ENCODE data around the gene SH2D3A. TPM values are rescaled to one million over a fixed set of nuclear protein-coding genes. Genes with fewer than 3 reads are reported as not detected.

The SH2D3A gene
- total RNA-seq, 1 experiment from 2014 or later = 0.95 TPM

- POLR2A ChIA-PET (ENCODE audit: low non-redundant PET) = interaction anchor here (0.6 kb wide), 1 partner anchor 223 kb away, joined by 3 read pairs; the partner anchor contains the start of gene TNFSF9
- TF ChIP-seq EZH2 (IDR thresholded peaks at IDR 0.05; ENCODE audit: borderline replicate concordance, low read depth, low read length, poor library complexity, severe bottlenecking) (no peak), CTCF (conservative IDR thresholded peaks at IDR 0.05; ENCODE audit: low read depth, low read length) (peak; percentile 62)
- BruUV-seq (replicated peaks) = no TSS peak
- CTCF ChIA-PET = interaction anchor here (1.1 kb wide), 1 partner anchor 237 kb away, joined by 10 read pairs; no protein-coding TSS in a partner anchor
- Histone ChIP-seq H3K27ac (ENCODE audit: low read depth, low read length, poor library complexity, severe bottlenecking) (peak overlapping the region; percentile 48), H3K36me3 (ENCODE audit: insufficient read depth, low read length, poor library complexity, severe bottlenecking) (peaks cover 42% of the 10 kb centered on the region), H3K4me3 (ENCODE audit: low read depth, low read length, poor library complexity, severe bottlenecking) (peak overlapping the region; percentile 50), H3K9me3 (ENCODE audit: low read depth, low read length, poor library complexity, severe bottlenecking) (no peaks in the 10 kb centered on the region), H3K4me1 (ENCODE audit: insufficient read depth, low read length, poor library complexity, severe bottlenecking) (peaks cover 3% of the 10 kb centered on the region), H3K27me3 (replicated peaks; ENCODE audit: insufficient read depth, low read depth, low read length, poor library complexity) (no peaks in the 10 kb centered on the region)
- intact Hi-C loops (cut with micrococcal nuclease; ENCODE audit: unreplicated experiment) = loop anchor here (1.0 to 5.0 kb wide), 2 partner anchors 14 to 236 kb away; partner anchors contain the start of gene SH2D3A
- peak; percentile 96 for DNase-seq (ENCODE audit: low spot score)
These were observed 13.8 kb downstream of the SH2D3A start for GRCh38 chr19:6753178-6754031.

GRCh38 chr19:6752256-6753177 lies 14.7 kb downstream of the SH2D3A start:
- CTCF ChIA-PET = interaction anchor here (0.6 to 1.1 kb wide), 2 partner anchors 111 to 236 kb away, joined by 4 to 10 read pairs; no protein-coding TSS in a partner anchor
- TF ChIP-seq CTCF (conservative IDR thresholded peaks at IDR 0.05; ENCODE audit: low read depth, low read length) = no peak
- TF ChIP-seq EZH2 (IDR thresholded peaks at IDR 0.05; ENCODE audit: borderline replicate concordance, low read depth, low read length, poor library complexity, severe bottlenecking) = no peak
- H3K36me3 ChIP-seq (ENCODE audit: insufficient read depth, low read length, poor library complexity, severe bottlenecking) = peaks cover 51% of the 10 kb centered on the region
- intact Hi-C loops (cut with micrococcal nuclease; ENCODE audit: unreplicated experiment) = loop anchor here (1.0 to 5.0 kb wide), 2 partner anchors 15 to 235 kb away; partner anchors contain the start of gene SH2D3A
- no TSS peak for BruUV-seq (replicated peaks)
- peak overlapping the region; percentile 50 for H3K4me3 ChIP-seq (ENCODE audit: low read depth, low read length, poor library complexity, severe bottlenecking)
- H3K27ac ChIP-seq (ENCODE audit: low read depth, low read length, poor library complexity, severe bottlenecking) = no peak overlapping the region
- no peaks in the 10 kb centered on the region for H3K27me3 ChIP-seq (replicated peaks; ENCODE audit: insufficient read depth, low read depth, low read length, poor library complexity)
- DNase-seq (ENCODE audit: low spot score) = no peak
- H3K9me3 ChIP-seq (ENCODE audit: low read depth, low read length, poor library complexity, severe bottlenecking) = no peaks in the 10 kb centered on the region
- peaks cover 3% of the 10 kb centered on the region for H3K4me1 ChIP-seq (ENCODE audit: insufficient read depth, low read length, poor library complexity, severe bottlenecking)
- POLR2A ChIA-PET (ENCODE audit: low non-redundant PET) = interaction anchor here (0.6 kb wide), 1 partner anchor 222 kb away, joined by 3 read pairs; the partner anchor contains the start of gene TNFSF9

GRCh38 chr19:6751189-6751588 lies 16.0 kb downstream of the SH2D3A start:
- intact Hi-C loops (cut with micrococcal nuclease; ENCODE audit: unreplicated experiment) = loop anchor here (5.0 kb wide), 1 partner anchor 234 kb away; no protein-coding TSS in a partner anchor
- ChIA-PET CTCF (no interaction called here), POLR2A (ENCODE audit: low non-redundant PET) (no interaction called here)
- no TSS peak for BruUV-seq (replicated peaks)
- Histone ChIP-seq H3K36me3 (ENCODE audit: insufficient read depth, low read length, poor library complexity, severe bottlenecking) (peaks cover 64% of the 10 kb centered on the region), H3K4me3 (ENCODE audit: low read depth, low read length, poor library complexity, severe bottlenecking) (no peak overlapping the region), H3K9me3 (ENCODE audit: low read depth, low read length, poor library complexity, severe bottlenecking) (no peaks in the 10 kb centered on the region), H3K4me1 (ENCODE audit: insufficient read depth, low read length, poor library complexity, severe bottlenecking) (peaks cover 3% of the 10 kb centered on the region), H3K27ac (ENCODE audit: low read depth, low read length, poor library complexity, severe bottlenecking) (no peak overlapping the region), H3K27me3 (replicated peaks; ENCODE audit: insufficient read depth, low read depth, low read length, poor library complexity) (no peaks in the 10 kb centered on the region)
- no peak for DNase-seq (ENCODE audit: low spot score)
- TF ChIP-seq CTCF (conservative IDR thresholded peaks at IDR 0.05; ENCODE audit: low read depth, low read length) (no peak), EZH2 (IDR thresholded peaks at IDR 0.05; ENCODE audit: borderline replicate concordance, low read depth, low read length, poor library complexity, severe bottlenecking) (no peak)

Data from A673 (cell line).